Caco-2 (cell line): ENCODE measurements around the gene SRD5A3. TPM values are rescaled to one million over a fixed set of nuclear protein-coding genes. Genes with fewer than 3 reads are reported as not detected.

Experiments
- BruUV-seq: library from RNA; stranded (reverse); fragments of 400-500 nt; replicated peaks from 2 replicates; lab custom pipeline; 2021; lab: Mats Ljungman, UMichigan
- CTCF ChIA-PET: fragments of 300-600 bp; sonication (Branson Sonifier 250); formaldehyde crosslinking; loops from one replicate; lab custom pipeline; 2022; ENCODE audit warnings: antibody characterized with exemption; lab: Charles Lee
- POLR2A ChIA-PET: fragments of 300-600 bp; sonication (Branson Sonifier 250); formaldehyde crosslinking; loops from one replicate; lab custom pipeline; 2022; ENCODE audit warnings: antibody characterized with exemption; lab: Charles Lee
- DNase-seq, 2 experiments: peaks; one replicate each; pipeline versions ENCODE4 v3.0.0 to v3.0.0-alpha.2; 2020 to 2022
- H3K27me3 ChIP-seq: replicated peaks from 2 replicates; pipeline ENCODE4 v1.6.0; 2011; ENCODE audit warnings: low read length; ENCODE audit not compliant: control insufficient read depth, insufficient read depth
- H3K36me3 ChIP-seq: 2 replicates; pipeline ENCODE4 v1.5.1; 2011; ENCODE audit warnings: low read length; ENCODE audit not compliant: control insufficient read depth, insufficient read depth
- H3K4me1 ChIP-seq: fragments of 250-450 bp; sonication (Bioruptor Pico); 2 replicates; pipeline ENCODE4 v1.5.1; 2020; ENCODE audit warnings: mild to moderate bottlenecking
- H3K4me3 ChIP-seq: 2 replicates; pipeline ENCODE4 v1.5.1; 2011; ENCODE audit warnings: low read depth, mild to moderate bottlenecking, control low read depth, low read length
- H3K9me3 ChIP-seq: fragments of 250-450 bp; sonication (Bioruptor Pico); 2 replicates; pipeline ENCODE4 v1.5.1; 2020; ENCODE audit warnings: mild to moderate bottlenecking, moderate library complexity
- H3K27ac Mint-ChIP-seq: one replicate; pipeline ENCODE4 v1.8.0; 2022; ENCODE audit warnings: mixed read lengths; ENCODE audit not compliant: unreplicated experiment
- H3K27me3 Mint-ChIP-seq: one replicate; pipeline ENCODE4 v1.8.0; 2022; ENCODE audit warnings: mixed read lengths; ENCODE audit not compliant: insufficient read depth, unreplicated experiment
- H3K36me3 Mint-ChIP-seq: one replicate; pipeline ENCODE4 v1.8.0; 2022; ENCODE audit warnings: mild to moderate bottlenecking, mixed read lengths; ENCODE audit not compliant: insufficient read depth, unreplicated experiment
- H3K4me1 Mint-ChIP-seq: one replicate; pipeline ENCODE4 v1.8.0; 2022; ENCODE audit warnings: low read depth, mixed read lengths; ENCODE audit not compliant: unreplicated experiment
- H3K4me3 Mint-ChIP-seq: one replicate; pipeline ENCODE4 v1.8.0; 2022; ENCODE audit warnings: mild to moderate bottlenecking, moderate library complexity, mixed read lengths; ENCODE audit not compliant: unreplicated experiment
- H3K9me3 Mint-ChIP-seq: one replicate; pipeline ENCODE4 v1.8.0; 2022; ENCODE audit warnings: mixed read lengths; ENCODE audit not compliant: unreplicated experiment
- CTCF ChIP-seq, 2 experiments: fragments of 200-600 bp in 1 of 2; IDR thresholded peaks; 1 replicate in 1 of 2; 2 replicates in 1 of 2; pipeline versions ENCODE4 v1.5.1 to v1.8.0; 2011 to 2022; ENCODE audit warnings: antibody characterized with exemption in 1 of 2, control low read depth in 1 of 2, inconsistent platforms in 1 of 2, low read depth in 1 of 2, low read length in 1 of 2, mild to moderate bottlenecking in 1 of 2, moderate library complexity in 1 of 2; ENCODE audit not compliant: insufficient read depth in 1 of 2, severe bottlenecking in 1 of 2, unreplicated experiment in 1 of 2
- intact Hi-C: fragments of 100-400 bp; cut with micrococcal nuclease; formaldehyde crosslinking; loops from one replicate; pipeline ENCODE4 v1.10.0; 2022; ENCODE audit not compliant: unreplicated experiment
- total RNA-seq: library from RNA; stranded (reverse); gene quantifications from 2 replicates; pipeline ENCODE4 v1.2.3, GENCODE V29; 2022

The SRD5A3 gene
- total RNA-seq, 1 experiment from 2014 or later = 22.6 TPM

- ChIA-PET POLR2A (no interaction called here), CTCF (no interaction called here)
- Mint-ChIP-seq H3K36me3 (peaks cover 6% of the 10 kb centered on the region), H3K27me3 (no peaks in the 10 kb centered on the region), H3K4me3 (no peak overlapping the region), H3K27ac (no peak overlapping the region), H3K9me3 (no peaks in the 10 kb centered on the region), H3K4me1 (peaks cover 22% of the 10 kb centered on the region)
- DNase-seq = no peak
- no peaks in the 10 kb centered on the region for H3K9me3 ChIP-seq
- BruUV-seq = no TSS peak
- no peak for TF ChIP-seq CTCF (IDR thresholded peaks at IDR 0.05; ENCODE audit: insufficient read depth in 1 of 2, low read depth in 1 of 2, low read length in 1 of 2, severe bottlenecking in 1 of 2, unreplicated experiment in 1 of 2)
- no peak overlapping the region for H3K4me3 ChIP-seq
- intact Hi-C loops = no loop called here
- peaks cover 9% of the 10 kb centered on the region; the same call in 1 of the 2 replicates for H3K4me1 ChIP-seq
- H3K36me3 ChIP-seq = no peaks in the 10 kb centered on the region
- H3K27me3 ChIP-seq = no peaks in the 10 kb centered on the region
Observed at GRCh38 chr4:55343887-55344286, 2.2 kb upstream of the SRD5A3 start.

GRCh38 chr4:55345054-55345453 is 988 bp upstream of the SRD5A3 start:
- Histone ChIP-seq H3K36me3 (no peaks in the 10 kb centered on the region), H3K4me1 (peaks cover 9% of the 10 kb centered on the region; the same call in 1 of the 2 replicates), H3K4me3 (no peak overlapping the region), H3K27me3 (no peaks in the 10 kb centered on the region), H3K9me3 (no peaks in the 10 kb centered on the region)
- intact Hi-C loops = loop anchor here (5.0 kb wide), 1 partner anchor 202 kb away; the partner anchor contains the start of gene CLOCK
- ChIA-PET CTCF (interaction anchor here (0.7 kb wide), 1 partner anchor 133 kb away, joined by 3 read pairs; no protein-coding TSS in a partner anchor), POLR2A (no interaction called here)
- H3K27ac Mint-ChIP-seq = no peak overlapping the region
- peaks cover 22% of the 10 kb centered on the region for H3K4me1 Mint-ChIP-seq
- no peak overlapping the region for H3K4me3 Mint-ChIP-seq
- no TSS peak for BruUV-seq
- no peak for DNase-seq
- no peaks in the 10 kb centered on the region for H3K9me3 Mint-ChIP-seq
- peaks cover 6% of the 10 kb centered on the region for H3K36me3 Mint-ChIP-seq
- no peak for TF ChIP-seq CTCF (IDR thresholded peaks at IDR 0.05; ENCODE audit: insufficient read depth in 1 of 2, low read depth in 1 of 2, low read length in 1 of 2, severe bottlenecking in 1 of 2, unreplicated experiment in 1 of 2)
- H3K27me3 Mint-ChIP-seq = no peaks in the 10 kb centered on the region

GRCh38 chr4:55346851-55347255 is 811 bp downstream of the SRD5A3 start:
- Mint-ChIP-seq H3K4me1 (peaks cover 22% of the 10 kb centered on the region), H3K4me3 (peak overlapping the region; percentile 84), H3K27me3 (no peaks in the 10 kb centered on the region), H3K9me3 (no peaks in the 10 kb centered on the region), H3K27ac (peak overlapping the region; percentile 93), H3K36me3 (peaks cover 6% of the 10 kb centered on the region)
- CTCF ChIA-PET = interaction anchor here (1.0 kb wide), 1 partner anchor 10 kb away, joined by 4 read pairs; no protein-coding TSS in a partner anchor
- peaks cover 9% of the 10 kb centered on the region; the same call in 1 of the 2 replicates for H3K4me1 ChIP-seq
- peak overlapping the region; percentile 55 for H3K4me3 ChIP-seq
- DNase-seq = no peak
- H3K27me3 ChIP-seq = no peaks in the 10 kb centered on the region
- no peaks in the 10 kb centered on the region for H3K9me3 ChIP-seq
- intact Hi-C loops = loop anchor here (2.0 to 5.0 kb wide), 4 partner anchors 48 to 200 kb away; partner anchors contain the start of genes CLOCK and TMEM165
- POLR2A ChIA-PET = no interaction called here
- no TSS peak for BruUV-seq
- H3K36me3 ChIP-seq = no peaks in the 10 kb centered on the region
- TF ChIP-seq CTCF (IDR thresholded peaks at IDR 0.05; ENCODE audit: insufficient read depth in 1 of 2, low read depth in 1 of 2, low read length in 1 of 2, severe bottlenecking in 1 of 2, unreplicated experiment in 1 of 2) = no peak
